Endothelial cell of umbilical vein (primary cell): ENCODE measurements around the gene FOXK1. TPM values are rescaled to one million over a fixed set of nuclear protein-coding genes. Genes with fewer than 3 reads are reported as not detected.

Experiments
- BruUV-seq: library from RNA; stranded (reverse); fragments of 400-500 nt; replicated peaks from 2 replicates; lab custom pipeline; 2021; lab: Mats Ljungman, UMichigan
- CTCF ChIA-PET: fragments of 300-600, 350-600 bp; sonication (Branson Sonifier 250); formaldehyde crosslinking; loops from one replicate; lab custom pipeline; 2021; ENCODE audit warnings: antibody characterized with exemption, inconsistent platforms; lab: Charles Lee
- POLR2A ChIA-PET: fragments of 300-600, 350-600 bp; sonication (Branson Sonifier 250); formaldehyde crosslinking; loops from one replicate; lab custom pipeline; 2021; ENCODE audit warnings: antibody characterized with exemption, inconsistent platforms; lab: Charles Lee
- DNase-seq: peaks from one replicate; pipeline ENCODE4 v3.0.0-alpha.2; 2011; ENCODE audit warnings: low read depth, low spot score
- FAIRE-seq: peaks from 2 replicates; lab custom pipeline; 2011; peaks lifted over from hg19 to GRCh38; lab: Jason Lieb, UNC
- H2AFZ ChIP-seq: 2 replicates; pipeline ENCODE4 v1.6.0; 2012; ENCODE audit warnings: low read depth, low read length, control low read depth, inconsistent platforms
- H3K27ac ChIP-seq: 2 replicates; pipeline ENCODE4 v1.5.1; 2011; ENCODE audit warnings: low read depth, mild to moderate bottlenecking, control low read depth, low read length, moderate library complexity; ENCODE audit not compliant: insufficient read depth
- H3K27me3 ChIP-seq, 2 experiments: 2 replicates each; pipeline versions ENCODE4 v1.6.0 to v1.6.1; 2011; ENCODE audit warnings: low read length in 2 of 2, mixed read lengths in 1 of 2; ENCODE audit not compliant: control insufficient read depth in 2 of 2, insufficient read depth in 2 of 2
- H3K36me3 ChIP-seq, 2 experiments: 2 replicates in 1 of 2; 3 replicates in 1 of 2; pipeline ENCODE4 v1.5.1; 2011; ENCODE audit warnings: low read length in 2 of 2, mild to moderate bottlenecking in 1 of 2, moderate library complexity in 1 of 2; ENCODE audit not compliant: control insufficient read depth in 2 of 2, insufficient read depth in 2 of 2; ENCODE audit errors: extremely low read depth in 1 of 2
- H3K4me1 ChIP-seq: 3 replicates; pipeline ENCODE4 v1.5.1; 2011; ENCODE audit warnings: mild to moderate bottlenecking, low read length; ENCODE audit not compliant: control insufficient read depth, insufficient read depth; ENCODE audit errors: extremely low read depth
- H3K4me2 ChIP-seq: 2 replicates; pipeline ENCODE4 v1.6.1; 2011; ENCODE audit warnings: low read length, control low read depth, mixed read lengths; ENCODE audit not compliant: insufficient read depth
- H3K4me3 ChIP-seq, 3 experiments: fragments of 200-600 bp in 1 of 3; sonication (generic), shearing (Covaris generic) in 1 of 3; replicated peaks in 1 of 3; 2 replicates each; pipeline ENCODE4 v1.5.1; 2011 to 2016; ENCODE audit warnings: control low read depth in 3 of 3, low read length in 3 of 3, mild to moderate bottlenecking in 2 of 3, inconsistent platforms in 1 of 3, low read depth in 1 of 3, moderate library complexity in 1 of 3; ENCODE audit not compliant: insufficient read depth in 1 of 3
- H3K79me2 ChIP-seq: 2 replicates; pipeline ENCODE4 v1.6.0; 2012; ENCODE audit warnings: low read length, inconsistent platforms; ENCODE audit not compliant: control insufficient read depth, insufficient read depth
- H3K9ac ChIP-seq: replicated peaks from 2 replicates; pipeline ENCODE3; 2011; ENCODE audit warnings: low read length, control low read depth; ENCODE audit not compliant: insufficient read depth; ENCODE audit errors: extremely low read depth
- H3K9me1 ChIP-seq: replicated peaks from 3 replicates; pipeline ENCODE4 v1.6.0; 2011; ENCODE audit warnings: mild to moderate bottlenecking, low read length; ENCODE audit not compliant: control insufficient read depth, insufficient read depth; ENCODE audit errors: extremely low read depth
- H3K9me3 ChIP-seq: replicated peaks from 2 replicates; pipeline ENCODE4 v1.5.1; 2012; ENCODE audit warnings: low read length, inconsistent platforms; ENCODE audit not compliant: control insufficient read depth, insufficient read depth
- H4K20me1 ChIP-seq: replicated peaks from 2 replicates; pipeline ENCODE3; 2011; ENCODE audit warnings: mild to moderate bottlenecking, low read length; ENCODE audit not compliant: control insufficient read depth, insufficient read depth; ENCODE audit errors: extremely low read depth
- EZH2 ChIP-seq: IDR thresholded peaks from 2 replicates; pipeline ENCODE4 v1.6.1; 2012; ENCODE audit warnings: borderline replicate concordance, low read depth, mild to moderate bottlenecking, moderate library complexity, low read length, inconsistent platforms; ENCODE audit not compliant: severe bottlenecking
- FOS ChIP-seq: IDR thresholded peaks from 2 replicates; pipeline ENCODE4 v1.6.1; 2011; ENCODE audit warnings: mild to moderate bottlenecking, low read length, moderate library complexity, borderline replicate concordance; ENCODE audit not compliant: insufficient read depth
- JUN ChIP-seq: IDR thresholded peaks from 2 replicates; pipeline ENCODE4 v1.6.1; 2011; ENCODE audit warnings: borderline replicate concordance, low read depth; ENCODE audit not compliant: insufficient read length, insufficient read depth
- MYC ChIP-seq: IDR thresholded peaks from one replicate; pipeline ENCODE4 v1.6.1; 2011; ENCODE audit warnings: mild to moderate bottlenecking, low read depth, low read length
- POLR2A ChIP-seq: IDR thresholded peaks from 2 replicates; pipeline ENCODE4 v1.6.1; 2012; ENCODE audit warnings: low read depth, mild to moderate bottlenecking, control low read depth, low read length
- POLR2AphosphoS5 ChIP-seq: IDR thresholded peaks from 2 replicates; pipeline ENCODE4 v1.6.1; 2012; ENCODE audit warnings: low read depth, mild to moderate bottlenecking, control low read depth, low read length, moderate library complexity; ENCODE audit not compliant: insufficient read depth
- dilution Hi-C: fragments of 300-500 bp; cut with MboI; formaldehyde crosslinking; loops from one replicate; pipeline ENCODE4 v1.15.0; 2019; ENCODE audit warnings: low sequenced_read_pairs; ENCODE audit not compliant: extremely low pct_ligation_motif_present
- intact Hi-C: fragments of 100-400 bp; cut with micrococcal nuclease; formaldehyde crosslinking; loops from one replicate; pipeline ENCODE4 v1.10.0; 2022
- polyA plus RNA-seq, 4 experiments: library from polyadenylated mRNA; depleted of rRNA in 3 of 4; stranded (reverse) in 3 of 4; unstranded in 1 of 4; fragments of >200 nt; gene quantifications; 2 replicates each; pipeline versions ENCODE4 v1.2.1 to v1.2.3, GENCODE V29; 2011 to 2012; ENCODE audit warnings: missing spikeins in 1 of 4
- total RNA-seq: library from RNA; stranded (reverse); gene quantifications from 2 replicates; pipeline ENCODE4 v1.2.3, GENCODE V29; 2021
- TF ChIP-seq, protein P1 (sequence below): IDR thresholded peaks from 2 replicates; pipeline ENCODE4 v1.6.1; 2011; ENCODE audit not compliant: insufficient read depth, insufficient read length

Gene FOXK1
- total and polyA plus RNA-seq, 2 donors (not counting 3 experiments of a cell fraction or from before 2014, with no cell fraction given): 8.0 to 52.1 TPM

GRCh38 chr7:4745971-4746919 lies 64.2 kb downstream of the FOXK1 start:
- peak; percentile 86 for DNase-seq
- ChIA-PET CTCF (interaction anchor here (0.8 to 3.7 kb wide), 6 partner anchors 10 to 105 kb away, joined by 3 to 14 read pairs (median 4); partner anchors contain the start of gene FOXK1), POLR2A (interaction anchor here (0.7 to 2.3 kb wide), 5 partner anchors 20 to 114 kb away, joined by 3 to 12 read pairs (median 3); partner anchors contain the start of gene AP5Z1)
- Histone ChIP-seq H3K27ac (peak overlapping the region; percentile 76), H2AFZ (no peak overlapping the region), H4K20me1 (no peaks in the 10 kb centered on the region), H3K4me2 (peak overlapping the region; percentile 92), H3K36me3 (peaks cover 7 to 11% of the 10 kb centered on the region in 2 experiments), H3K9me1 (no peaks in the 10 kb centered on the region), H3K27me3 (no peaks in the 10 kb centered on the region), H3K9ac (peak overlapping the region; percentile 86), H3K4me1 (peaks cover 49% of the 10 kb centered on the region), H3K79me2 (peaks cover 34% of the 10 kb centered on the region), H3K9me3 (no peaks in the 10 kb centered on the region), H3K4me3 (peak overlapping the region; percentile 7 to 57 (median 8))
- peak; percentile 89 for FAIRE-seq
- dilution Hi-C loops: no loop called here
- intact Hi-C loops: loop anchor here (1.0 to 2.0 kb wide), 4 partner anchors 21 to 62 kb away; partner anchors contain the start of gene AP5Z1
- TF ChIP-seq, protein P1, sequence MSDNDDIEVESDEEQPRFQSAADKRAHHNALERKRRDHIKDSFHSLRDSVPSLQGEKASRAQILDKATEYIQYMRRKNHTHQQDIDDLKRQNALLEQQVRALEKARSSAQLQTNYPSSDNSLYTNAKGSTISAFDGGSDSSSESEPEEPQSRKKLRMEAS: no peak
- TF ChIP-seq MYC (no peak), POLR2A (peak; percentile 30), EZH2 (no peak), POLR2AphosphoS5 (no peak), FOS (peak; percentile 64), JUN (peak; percentile 44)
- BruUV-seq: TSS peak; percentile 45
